DOHH2 (cell line): ENCODE data around the gene IGF2BP3.

Experiments used
- H3F3A ChIP-seq: fragments of 200-600 bp; sonication (generic), shearing (Covaris generic); 2 replicates; pipeline ENCODE4 v1.6.0; 2016; ENCODE audit warnings: antibody characterized with exemption, mild to moderate bottlenecking; ENCODE audit not compliant: control insufficient read depth, insufficient read depth
- H3K27ac ChIP-seq: fragments of 200-600 bp; sonication (generic); 2 replicates; pipeline ENCODE4 v1.5.1; 2014; ENCODE audit warnings: low read depth, mild to moderate bottlenecking, low read length, moderate library complexity
- H3K27me3 ChIP-seq: fragments of 200-600 bp; sonication (generic); 2 replicates; pipeline ENCODE4 v1.6.1; 2014; ENCODE audit warnings: mild to moderate bottlenecking, low read length, mixed read lengths; ENCODE audit not compliant: control insufficient read depth
- H3K36me3 ChIP-seq: fragments of 200-600 bp; sonication (generic); 2 replicates; pipeline ENCODE4 v1.6.1; 2014; ENCODE audit warnings: mild to moderate bottlenecking, low read length, moderate library complexity, mixed read lengths; ENCODE audit not compliant: control insufficient read depth
- H3K4me1 ChIP-seq: fragments of 200-600 bp; sonication (generic); 2 replicates; pipeline ENCODE4 v1.6.1; 2014; ENCODE audit warnings: mild to moderate bottlenecking, low read length, mixed read lengths; ENCODE audit not compliant: control insufficient read depth
- H3K4me2 ChIP-seq: fragments of 200-600 bp; sonication (generic); 2 replicates; pipeline ENCODE4 v1.6.0; 2014; ENCODE audit warnings: mild to moderate bottlenecking, low read length, moderate library complexity
- H3K4me3 ChIP-seq: fragments of 200-600 bp; sonication (generic); 2 replicates; pipeline ENCODE4 v1.5.1; 2014; ENCODE audit warnings: mild to moderate bottlenecking, low read length, mixed read lengths
- H3K79me2 ChIP-seq: fragments of 200-600 bp; sonication (generic); 2 replicates; pipeline ENCODE4 v1.6.1; 2014; ENCODE audit warnings: mild to moderate bottlenecking, low read length, mixed read lengths; ENCODE audit not compliant: control insufficient read depth
- H3K9me2 ChIP-seq: fragments of 200-600 bp; sonication (generic); replicated peaks from 2 replicates; pipeline ENCODE4 v1.6.1; 2014; ENCODE audit warnings: mild to moderate bottlenecking, low read length, mixed read lengths; ENCODE audit not compliant: control insufficient read depth
- H3K9me3 ChIP-seq: fragments of 200-600 bp; sonication (generic); 2 replicates; pipeline ENCODE4 v1.6.1; 2014; ENCODE audit warnings: antibody characterized with exemption, low read length, mixed read lengths; ENCODE audit not compliant: control insufficient read depth, insufficient read depth
- H4K20me1 ChIP-seq: fragments of 200-600 bp; sonication (generic); 2 replicates; pipeline ENCODE4 v1.6.0; 2014; ENCODE audit warnings: low read depth, mild to moderate bottlenecking, antibody characterized with exemption, low read length, moderate library complexity; ENCODE audit not compliant: control insufficient read depth, insufficient read depth
- EZH2phosphoT487 ChIP-seq: fragments of 200-600 bp; sonication (generic); IDR thresholded peaks from 2 replicates; pipeline ENCODE4 v1.6.1; 2017; ENCODE audit warnings: borderline replicate concordance, mild to moderate bottlenecking, antibody characterized with exemption, low read length, moderate library complexity, mixed read lengths
- TF ChIP-seq, protein P1 (sequence below): fragments of 200-600 bp; sonication (generic); IDR thresholded peaks from one replicate; pipeline ENCODE4 v1.5.1; 2014; ENCODE audit warnings: antibody characterized with exemption, mild to moderate bottlenecking, low read depth, low read length; ENCODE audit not compliant: poor library complexity, severe bottlenecking

The IGF2BP3 gene

DNA sequence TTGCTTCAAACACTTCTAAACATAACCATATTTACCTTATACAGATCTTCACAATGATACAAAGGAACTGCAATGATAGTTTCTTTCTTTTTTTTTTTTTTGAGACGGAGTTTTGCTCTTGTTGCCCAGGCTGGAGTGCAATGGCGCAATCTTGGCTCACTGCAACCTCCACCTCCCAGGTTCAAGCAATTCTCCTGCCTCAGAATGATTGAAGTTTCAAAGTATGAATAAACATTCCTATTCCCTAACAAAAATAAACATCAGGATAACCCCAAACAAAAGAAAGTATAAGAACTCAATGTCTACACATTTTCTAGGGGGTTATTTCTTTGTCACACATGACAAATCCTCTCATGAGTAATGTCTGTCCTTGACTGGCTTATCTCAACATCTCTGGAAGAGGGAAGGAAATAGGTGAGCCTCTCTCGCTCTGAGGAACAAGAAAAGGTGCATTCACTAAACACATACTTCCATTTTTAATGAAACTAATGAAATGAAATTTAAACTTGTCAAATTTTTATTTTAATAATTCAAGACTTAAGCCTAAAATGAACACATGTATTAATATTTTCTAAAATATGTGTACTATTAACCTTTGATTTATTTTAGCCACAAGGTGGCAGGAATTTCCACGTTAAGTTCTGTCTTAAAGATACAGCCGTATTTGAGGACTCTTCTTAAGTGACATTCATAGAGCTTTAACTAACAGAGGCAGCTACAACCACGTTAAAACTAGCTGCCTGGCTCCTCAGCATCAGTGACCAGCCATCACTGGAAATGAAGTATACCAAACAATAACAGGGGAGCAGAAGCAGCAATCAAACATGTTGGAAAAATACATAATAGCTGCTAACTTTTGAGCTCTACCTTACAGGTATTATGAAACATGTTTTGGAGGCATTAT lies 112.8 kb downstream of the IGF2BP3 start:
- Histone ChIP-seq H3K4me1 (peaks cover 72% of the 10 kb centered on the region), H3K9me2 (no peaks in the 10 kb centered on the region), H3K27ac (peak overlapping the region; percentile 36), H3K36me3 (peaks cover 76% of the 10 kb centered on the region), H4K20me1 (no peaks in the 10 kb centered on the region), H3K4me2 (peak overlapping the region; percentile 13), H3F3A (peaks cover 25% of the 10 kb centered on the region), H3K27me3 (no peaks in the 10 kb centered on the region), H3K79me2 (peaks cover 79% of the 10 kb centered on the region), H3K9me3 (no peaks in the 10 kb centered on the region), H3K4me3 (no peak overlapping the region)
- no peak for TF ChIP-seq EZH2phosphoT487
- TF ChIP-seq, protein P1, sequence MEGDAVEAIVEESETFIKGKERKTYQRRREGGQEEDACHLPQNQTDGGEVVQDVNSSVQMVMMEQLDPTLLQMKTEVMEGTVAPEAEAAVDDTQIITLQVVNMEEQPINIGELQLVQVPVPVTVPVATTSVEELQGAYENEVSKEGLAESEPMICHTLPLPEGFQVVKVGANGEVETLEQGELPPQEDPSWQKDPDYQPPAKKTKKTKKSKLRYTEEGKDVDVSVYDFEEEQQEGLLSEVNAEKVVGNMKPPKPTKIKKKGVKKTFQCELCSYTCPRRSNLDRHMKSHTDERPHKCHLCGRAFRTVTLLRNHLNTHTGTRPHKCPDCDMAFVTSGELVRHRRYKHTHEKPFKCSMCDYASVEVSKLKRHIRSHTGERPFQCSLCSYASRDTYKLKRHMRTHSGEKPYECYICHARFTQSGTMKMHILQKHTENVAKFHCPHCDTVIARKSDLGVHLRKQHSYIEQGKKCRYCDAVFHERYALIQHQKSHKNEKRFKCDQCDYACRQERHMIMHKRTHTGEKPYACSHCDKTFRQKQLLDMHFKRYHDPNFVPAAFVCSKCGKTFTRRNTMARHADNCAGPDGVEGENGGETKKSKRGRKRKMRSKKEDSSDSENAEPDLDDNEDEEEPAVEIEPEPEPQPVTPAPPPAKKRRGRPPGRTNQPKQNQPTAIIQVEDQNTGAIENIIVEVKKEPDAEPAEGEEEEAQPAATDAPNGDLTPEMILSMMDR: peak; percentile 60

DNA sequence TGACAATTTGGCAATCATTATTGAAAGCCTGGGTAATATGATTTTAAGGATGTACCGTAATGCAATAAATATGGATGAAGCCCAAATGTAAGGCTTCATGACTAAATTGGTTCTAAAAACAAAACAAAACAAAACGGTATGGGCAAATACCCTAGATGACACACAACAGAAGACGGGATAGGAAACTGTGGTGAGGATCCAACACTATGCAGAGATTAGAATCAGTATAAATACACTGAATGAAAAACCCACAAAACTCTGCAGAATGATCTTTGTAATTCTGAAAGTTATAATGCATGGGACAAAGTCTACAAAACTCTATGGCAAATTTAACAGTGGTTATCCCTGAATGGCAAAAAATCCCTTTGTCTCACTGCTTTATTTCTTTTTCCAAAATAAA lies 113.6 kb downstream of the IGF2BP3 start:
- H3K27me3 ChIP-seq: no peaks in the 10 kb centered on the region
- H4K20me1 ChIP-seq: no peaks in the 10 kb centered on the region
- H3K9me3 ChIP-seq: no peaks in the 10 kb centered on the region
- no peaks in the 10 kb centered on the region for H3K9me2 ChIP-seq
- peaks cover 76% of the 10 kb centered on the region for H3K79me2 ChIP-seq
- TF ChIP-seq, protein P1: no peak
- no peak for TF ChIP-seq EZH2phosphoT487
- peaks cover 21% of the 10 kb centered on the region for H3F3A ChIP-seq
- H3K4me2 ChIP-seq: no peak overlapping the region
- peaks cover 65% of the 10 kb centered on the region for H3K4me1 ChIP-seq
- H3K4me3 ChIP-seq: no peak overlapping the region
- peaks cover 73% of the 10 kb centered on the region for H3K36me3 ChIP-seq
- H3K27ac ChIP-seq: no peak overlapping the region

DNA sequence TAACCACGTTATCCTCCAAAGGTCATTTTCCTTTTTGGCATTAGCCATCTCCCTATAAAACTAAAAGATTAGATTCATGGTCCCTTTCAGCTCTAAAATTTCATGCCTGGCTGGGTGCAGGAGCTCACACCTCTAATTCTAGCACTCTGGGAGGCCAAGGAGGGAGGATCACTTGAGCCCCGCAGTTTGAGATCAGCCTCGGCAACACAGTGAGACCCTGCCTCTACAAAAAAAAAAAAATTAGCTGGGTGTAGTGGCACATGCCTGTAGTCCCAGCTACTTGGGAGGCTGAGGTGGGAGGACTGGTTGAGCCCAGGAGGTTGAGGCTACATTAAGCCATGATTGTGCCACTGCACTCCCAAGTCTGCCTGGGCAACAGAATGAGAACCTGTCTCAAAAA lies 114.1 kb downstream of the IGF2BP3 start:
- Histone ChIP-seq H3K4me1 (peaks cover 59% of the 10 kb centered on the region), H3K79me2 (peaks cover 72% of the 10 kb centered on the region)

More for the DNA sequence above, 114.1 kb downstream of the IGF2BP3 start:
- TF ChIP-seq, protein P1: no peak
- no peak for TF ChIP-seq EZH2phosphoT487
- Histone ChIP-seq H4K20me1 (no peaks in the 10 kb centered on the region), H3K27ac (no peak overlapping the region), H3F3A (peaks cover 15% of the 10 kb centered on the region), H3K4me2 (no peak overlapping the region), H3K4me3 (no peak overlapping the region), H3K9me2 (no peaks in the 10 kb centered on the region), H3K27me3 (no peaks in the 10 kb centered on the region), H3K36me3 (peaks cover 73% of the 10 kb centered on the region), H3K9me3 (no peaks in the 10 kb centered on the region)
